ENCODE data around the gene ACACA. TPM values are rescaled to one million over a fixed set of nuclear protein-coding genes. Genes with fewer than 3 reads are reported as not detected.

Gene ACACA
- total and polyA plus RNA-seq, 9 of the 15 experiments (the other 6 are each of a cell fraction or from before 2014, with no cell fraction given), result 35.9 to 135 (median 88.4) TPM

GRCh38 chr17:37051381-37051780 is 355.3 kb downstream of the ACACA start (continued):
- TF ChIP-seq ILF3 (IDR thresholded peaks at IDR 0.05; ENCODE audit: borderline replicate concordance), result no peak
- TF ChIP-seq SNIP1 (IDR thresholded peaks at IDR 0.05; ENCODE audit: low read depth), result no peak
- TF ChIP-seq MTA1 (IDR thresholded peaks at IDR 0.05; ENCODE audit: borderline replicate concordance), result no peak
- no peak for TF ChIP-seq MEIS2 (IDR thresholded peaks at IDR 0.05; ENCODE audit: partially characterized antibody)
- no peak for TF ChIP-seq ZSCAN32 (CRISPR knock-in tag; IDR thresholded peaks at IDR 0.05)
- no peak for TF ChIP-seq ZBED1 (IDR thresholded peaks at IDR 0.05)
- TF ChIP-seq POLR2H (tag; IDR thresholded peaks at IDR 0.05; ENCODE audit: low read depth), result no peak
- TF ChIP-seq ZNF12 (CRISPR knock-in tag; IDR thresholded peaks at IDR 0.05), result no peak
- TF ChIP-seq ZNF3 (CRISPR knock-in tag; IDR thresholded peaks at IDR 0.05), result no peak
- no peak for TF ChIP-seq SRF (CRISPR knock-in tag; IDR thresholded peaks at IDR 0.05)

GRCh38 chr17:37050920-37051319 is 355.7 kb downstream of the ACACA start:
- POLR2A ChIA-PET, result interaction anchor here (0.6 to 1.5 kb wide), 3 partner anchors 10 to 315 kb away, joined by 3 to 5 read pairs (median 3); no protein-coding TSS in a partner anchor
- 95% methylated on average over 5 of the region's 5 CpGs for WGBS (ENCODE audit: insufficient coverage, low coverage, missing lambda C conversion rate)
- FAIRE-seq, result no peak

More at GRCh38 chr17:37050920-37051319, 355.7 kb downstream of the ACACA start:
- Histone ChIP-seq H3K79me2 (ENCODE audit: control insufficient read depth, insufficient read depth, low read length) (no peaks in the 10 kb centered on the region), H3K9ac (ENCODE audit: insufficient read depth in 1 of 2, low read depth in 2 of 2, low read length in 2 of 2) (no peak overlapping the region), H3K4me2 (ENCODE audit: insufficient read depth, low read length) (no peak overlapping the region), H4K20me1 (replicated peaks; ENCODE audit: control insufficient read depth, insufficient read depth, low read length) (peaks cover 9% of the 10 kb centered on the region; the same call in 1 of the 2 replicates), H3K27ac (ENCODE audit: extremely low read depth, low read depth, low read length) (no peak overlapping the region), H3K4me1 (replicated peaks in 1 of 2; ENCODE audit: control insufficient read depth in 2 of 2, insufficient read depth in 2 of 2, low read length in 2 of 2) (peaks cover 0 to 6% of the 10 kb centered on the region in 2 experiments; a peak in 1 of 5 replicates), H3K9me3 (replicated peaks; ENCODE audit: control insufficient read depth, insufficient read depth, low read depth, low read length) (no peaks in the 10 kb centered on the region), H3K27me3 (ENCODE audit: control insufficient read depth in 2 of 2, insufficient read depth in 2 of 2, low read length in 2 of 2) (no peaks in the 10 kb centered on the region), H2AFZ (ENCODE audit: low read depth, low read length) (no peak overlapping the region), H3K4me3 (no peak overlapping the region), H3K9me1 (ENCODE audit: control insufficient read depth, insufficient read depth, low read length) (no peaks in the 10 kb centered on the region), H3K36me3 (ENCODE audit: control insufficient read depth, insufficient read depth, low read length) (peaks cover 35% of the 10 kb centered on the region; the same call in 2 of the 3 replicates)
- ATAC-seq (no peak), DNase-seq (ENCODE audit: extremely low read depth in 1 of 4, low spot score in 3 of 4) (no peak)
- CTCF ChIA-PET (ENCODE audit: low intra/inter-chr PET ratio), result no interaction called here
- TF ChIP-seq SMARCA5 (IDR thresholded peaks at IDR 0.05) (no peak), SREBF1 (IDR thresholded peaks at IDR 0.05; ENCODE audit: borderline replicate concordance, low read depth, low read length) (no peak), CUX1 (CRISPR knock-in tag; IDR thresholded peaks at IDR 0.05) (no peak), KLF6 (CRISPR knock-in tag; IDR thresholded peaks at IDR 0.05; ENCODE audit: borderline replicate concordance) (no peak)
- in situ Hi-C loops (cut with MboI), result loop anchor here (5.0 kb wide), 1 partner anchor 419 kb away; no protein-coding TSS in a partner anchor
- intact Hi-C loops (cut with micrococcal nuclease), result no loop called here
- no TSS peak for BruUV-seq (replicated peaks)

Data from K562 (cell line).